Activated naive CD8-positive, alpha-beta T cell treated with anti-CD3 and anti-CD28 coated beads for 36 hours (primary cell): Measurements from ENCODE around the gene NDUFA6. TPM values are rescaled to one million over a fixed set of nuclear protein-coding genes. Genes with fewer than 3 reads are reported as not detected.
A peak's percentile ranks its signal among the peaks of the same experiment; 100 is the strongest.
"Not testable (repeated sequence)": the region's sequence is repeated elsewhere in the genome, so short reads cannot be mapped to it uniquely, and the experiment has no call there.

Experiments
- DNase-seq: peaks from one replicate; pipeline ENCODE4 v3.0.0; 2021
- H3K27ac Mint-ChIP-seq: one replicate; pipeline ENCODE4 v1.8.0; 2022; ENCODE audit warnings: mild to moderate bottlenecking, moderate library complexity, mixed read lengths
- H3K27me3 Mint-ChIP-seq: one replicate; pipeline ENCODE4 v1.8.0; 2022; ENCODE audit warnings: mild to moderate bottlenecking, mixed read lengths
- H3K36me3 Mint-ChIP-seq: one replicate; pipeline ENCODE4 v1.8.0; 2021; ENCODE audit warnings: mild to moderate bottlenecking, mixed read lengths
- H3K4me1 Mint-ChIP-seq: one replicate; pipeline ENCODE4 v1.8.0; 2021; ENCODE audit warnings: mixed read lengths
- H3K4me3 Mint-ChIP-seq: one replicate; pipeline ENCODE4 v1.8.0; 2022; ENCODE audit warnings: mild to moderate bottlenecking, moderate library complexity, mixed read lengths
- H3K9me3 Mint-ChIP-seq: one replicate; pipeline ENCODE4 v1.8.0; 2022; ENCODE audit warnings: mixed read lengths
- total RNA-seq, 2 experiments: library from RNA; stranded (reverse); gene quantifications; one replicate each; pipeline ENCODE4 v1.2.3, GENCODE V29; 2021

NDUFA6 gene
- total RNA-seq, 2 experiments from 2014 or later, result 107 to 117 TPM

DNA sequence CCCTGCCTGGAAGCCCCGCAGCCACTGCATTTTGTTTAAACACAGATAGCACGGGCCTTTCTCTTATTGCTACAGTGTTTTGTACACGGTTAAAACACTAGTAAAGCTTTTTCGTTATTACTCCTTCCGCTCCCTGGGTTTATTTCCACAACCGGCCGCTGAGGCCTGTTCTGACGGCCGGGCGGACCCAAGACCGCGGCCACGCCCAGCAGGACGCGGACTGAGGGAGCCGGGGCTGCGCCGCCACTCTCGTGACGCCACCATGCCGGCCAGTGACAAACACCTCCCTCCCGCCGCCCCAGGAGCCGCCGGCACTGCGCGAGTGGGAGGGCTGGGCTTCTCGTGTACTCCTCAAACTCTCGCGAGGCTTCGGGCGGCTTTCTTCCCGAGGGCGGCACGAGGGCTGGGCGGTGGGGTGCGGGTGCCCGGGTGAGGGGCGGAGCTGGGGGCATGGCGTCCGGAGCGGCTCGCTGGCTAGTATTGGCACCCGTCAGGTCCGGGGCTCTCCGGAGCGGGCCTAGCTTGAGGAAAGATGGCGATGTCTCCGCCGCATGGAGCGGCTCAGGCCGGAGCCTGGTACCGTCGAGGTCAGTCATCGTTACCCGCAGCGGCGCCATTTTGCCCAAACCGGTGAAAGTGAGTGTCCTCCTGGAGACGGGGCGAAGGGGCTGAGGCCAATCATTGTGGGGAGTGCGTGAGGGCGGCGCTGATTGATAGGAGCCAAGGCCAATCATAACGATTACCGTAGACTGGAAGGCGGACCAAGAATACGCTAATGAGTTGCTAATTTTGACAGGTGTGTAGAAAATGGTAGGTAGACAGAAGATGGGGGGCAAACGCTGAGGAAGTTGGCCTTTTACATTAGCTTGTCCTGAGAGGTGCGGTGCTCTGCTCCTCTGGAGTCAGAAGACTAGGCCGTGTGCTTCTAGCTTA, 11.0 kb downstream of the NDUFA6 start, which contains the start of gene SMDT1:
SMDT1 (plus strand) TSS at position 382 of the 933 bp plus-strand sequence; CDS start at position 451, 69 bp downstream.
- peaks cover 23% of the 10 kb centered on the region for H3K4me1 Mint-ChIP-seq
- H3K27ac Mint-ChIP-seq, result peak within 1 kb of the TSS; percentile 96
- no peaks in the 10 kb centered on the region for H3K9me3 Mint-ChIP-seq

GRCh38 chr22:42078469-42079318, 11.9 kb downstream of the NDUFA6 start:
- no peak for DNase-seq
- peak overlapping the region; percentile 97 for H3K4me3 Mint-ChIP-seq
- no peaks in the 10 kb centered on the region for H3K9me3 Mint-ChIP-seq
- peak overlapping the region; percentile 96 for H3K27ac Mint-ChIP-seq
- H3K27me3 Mint-ChIP-seq, result no peaks in the 10 kb centered on the region
- peaks cover 16% of the 10 kb centered on the region for H3K36me3 Mint-ChIP-seq
- H3K4me1 Mint-ChIP-seq, result peaks cover 24% of the 10 kb centered on the region

More for the DNA sequence above, 11.0 kb downstream of the NDUFA6 start, which contains the start of gene SMDT1:
- Mint-ChIP-seq H3K27me3 (no peaks in the 10 kb centered on the region), H3K36me3 (peaks cover 21% of the 10 kb centered on the region), H3K4me3 (peak within 1 kb of the TSS; percentile 97)
- DNase-seq, result peak; percentile 98

DNA sequence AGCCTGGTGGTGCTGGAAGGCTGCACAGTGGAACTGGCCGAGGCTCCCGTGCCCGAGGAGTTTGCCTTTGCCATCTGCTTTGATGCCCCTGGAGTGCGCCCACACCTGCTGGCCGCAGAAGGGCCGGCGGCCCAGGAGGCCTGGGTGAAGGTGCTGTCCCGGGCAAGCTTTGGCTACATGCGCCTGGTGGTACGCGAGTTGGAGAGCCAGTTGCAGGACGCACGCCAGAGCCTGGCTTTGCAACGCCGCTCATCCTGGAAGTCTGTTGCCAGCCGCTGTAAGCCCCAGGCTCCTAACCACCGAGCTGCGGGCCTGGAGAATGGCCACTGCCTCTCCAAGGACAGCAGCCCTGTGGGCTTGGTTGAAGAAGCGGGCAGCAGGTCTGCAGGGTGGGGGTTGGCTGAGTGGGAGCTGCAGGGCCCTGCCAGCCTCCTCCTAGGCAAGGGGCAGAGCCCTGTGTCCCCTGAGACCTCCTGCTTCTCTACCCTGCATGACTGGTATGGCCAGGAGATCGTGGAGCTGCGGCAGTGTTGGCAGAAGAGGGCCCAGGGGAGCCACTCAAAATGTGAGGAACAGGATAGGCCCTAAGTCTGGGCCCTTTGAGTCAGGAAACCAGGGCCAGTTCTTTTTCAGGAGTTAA, 13.0 kb downstream of the NDUFA6 start:
- Mint-ChIP-seq H3K27ac (no peak overlapping the region), H3K27me3 (no peaks in the 10 kb centered on the region), H3K9me3 (no peaks in the 10 kb centered on the region), H3K4me1 (peaks cover 25% of the 10 kb centered on the region), H3K4me3 (no peak overlapping the region), H3K36me3 (peaks cover 12% of the 10 kb centered on the region)
- no peak for DNase-seq

GRCh38 chr22:42076764-42077485, 13.6 kb downstream of the NDUFA6 start:
- Mint-ChIP-seq H3K4me3 (no peak overlapping the region), H3K36me3 (peaks cover 7% of the 10 kb centered on the region), H3K27ac (no peak overlapping the region), H3K4me1 (peaks cover 24% of the 10 kb centered on the region), H3K27me3 (no peaks in the 10 kb centered on the region), H3K9me3 (no peaks in the 10 kb centered on the region)
- DNase-seq, result no peak

DNA sequence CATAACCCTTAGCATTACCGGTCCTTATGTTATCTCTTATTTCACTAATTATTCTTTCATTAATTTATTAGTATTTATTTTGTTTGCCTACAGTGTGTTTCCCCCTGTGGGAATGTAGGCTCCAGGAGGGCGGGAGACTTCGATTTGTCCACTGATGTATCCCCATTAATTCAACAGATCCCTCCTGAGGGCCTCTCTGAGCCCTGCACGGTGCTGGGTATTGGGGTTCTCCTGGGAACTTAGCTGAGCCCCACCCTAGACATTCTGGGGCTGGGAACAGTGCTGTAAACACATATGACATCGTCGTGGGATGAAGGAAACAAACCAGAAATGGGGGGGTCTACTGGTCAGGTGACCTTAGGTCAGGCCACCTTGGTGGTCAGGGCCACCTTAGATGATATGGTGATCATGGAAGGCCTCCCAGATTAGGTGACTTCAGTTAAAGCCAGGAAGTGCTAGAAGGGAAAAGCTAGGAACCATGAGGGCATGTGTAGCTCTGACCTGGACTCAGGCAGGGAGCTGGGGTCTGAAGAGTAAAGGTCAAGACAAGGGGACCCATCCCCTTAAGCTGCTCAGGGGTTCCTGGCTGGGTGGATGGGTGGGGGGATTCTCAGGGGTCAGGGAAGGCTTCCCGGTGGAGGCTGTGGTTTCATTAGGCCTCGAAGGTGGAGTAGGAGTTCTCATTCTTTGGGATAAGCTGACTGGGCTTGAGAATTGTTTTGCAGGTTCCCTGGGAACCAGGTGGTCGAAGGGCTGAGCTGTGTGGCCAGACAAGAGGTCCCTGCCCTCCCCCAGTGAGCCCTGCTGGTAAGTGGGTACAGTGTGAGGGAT, 15.5 kb downstream of the NDUFA6 start:
- Mint-ChIP-seq H3K4me3 (peak overlapping the region; percentile 67), H3K4me1 (peaks cover 28% of the 10 kb centered on the region), H3K27ac (no peak overlapping the region), H3K27me3 (no peaks in the 10 kb centered on the region), H3K36me3 (peaks cover 2% of the 10 kb centered on the region), H3K9me3 (no peaks in the 10 kb centered on the region)
- no peak for DNase-seq

- H3K27ac Mint-ChIP-seq, result no peak within 1 kb of the TSS
- peaks cover 32% of the 10 kb centered on the region for H3K4me1 Mint-ChIP-seq
- H3K27me3 Mint-ChIP-seq, result no peaks in the 10 kb centered on the region
- H3K36me3 Mint-ChIP-seq, result peaks cover 2% of the 10 kb centered on the region
- H3K4me3 Mint-ChIP-seq, result peak within 1 kb of the TSS; percentile 67
- no peaks in the 10 kb centered on the region for H3K9me3 Mint-ChIP-seq
- peak; percentile 61 for DNase-seq
These were observed 16.3 kb downstream of the NDUFA6 start, which contains the start of gene PHETA2 for GRCh38 chr22:42074132-42074811. Gene PHETA2, plus strand, starts transcription at chr22:42074248. Its CDS starts 3,046 bp downstream, at chr22:42077294.

GRCh38 chr22:42073621-42074041, 16.9 kb downstream of the NDUFA6 start:
- no peak for DNase-seq
- Mint-ChIP-seq H3K4me1 (peaks cover 30% of the 10 kb centered on the region), H3K27ac (no peak overlapping the region), H3K27me3 (no peaks in the 10 kb centered on the region), H3K9me3 (no peaks in the 10 kb centered on the region), H3K4me3 (peak overlapping the region; percentile 61), H3K36me3 (peaks cover 2% of the 10 kb centered on the region)

- Mint-ChIP-seq H3K4me3 (no peak overlapping the region), H3K27me3 (no peaks in the 10 kb centered on the region), H3K27ac (no peak overlapping the region), H3K4me1 (peaks cover 30% of the 10 kb centered on the region), H3K36me3 (peaks cover 2% of the 10 kb centered on the region), H3K9me3 (no peaks in the 10 kb centered on the region)
- DNase-seq, result no peak
These were observed 17.8 kb downstream of the NDUFA6 start for GRCh38 chr22:42072606-42073330.

DNA sequence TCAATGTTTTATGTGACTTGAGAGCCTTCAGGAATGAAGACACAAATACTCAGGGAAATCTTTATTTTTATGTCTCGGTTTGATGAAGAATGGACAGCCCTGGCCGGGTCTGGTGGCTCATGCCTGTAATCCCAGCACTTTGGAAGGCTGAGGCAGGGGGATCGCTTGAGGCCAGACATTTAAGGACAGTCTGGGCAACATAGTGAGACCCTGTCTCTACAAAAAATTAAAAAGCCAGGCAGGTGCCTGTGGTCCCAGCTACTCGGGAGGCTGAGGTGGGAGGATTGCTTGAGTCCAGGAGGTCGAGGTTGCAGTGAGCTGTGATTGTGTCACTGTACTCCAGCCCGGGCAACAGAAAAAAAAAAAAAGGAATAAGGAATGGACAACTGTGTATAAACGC, 19.1 kb downstream of the NDUFA6 start:
- H3K4me1 Mint-ChIP-seq, result peaks cover 30% of the 10 kb centered on the region
- DNase-seq, H3K9me3 Mint-ChIP-seq, H3K27ac Mint-ChIP-seq, H3K27me3 Mint-ChIP-seq, H3K36me3 Mint-ChIP-seq: not testable (repeated sequence)
- peak overlapping the region; percentile 84 for H3K4me3 Mint-ChIP-seq

DNA sequence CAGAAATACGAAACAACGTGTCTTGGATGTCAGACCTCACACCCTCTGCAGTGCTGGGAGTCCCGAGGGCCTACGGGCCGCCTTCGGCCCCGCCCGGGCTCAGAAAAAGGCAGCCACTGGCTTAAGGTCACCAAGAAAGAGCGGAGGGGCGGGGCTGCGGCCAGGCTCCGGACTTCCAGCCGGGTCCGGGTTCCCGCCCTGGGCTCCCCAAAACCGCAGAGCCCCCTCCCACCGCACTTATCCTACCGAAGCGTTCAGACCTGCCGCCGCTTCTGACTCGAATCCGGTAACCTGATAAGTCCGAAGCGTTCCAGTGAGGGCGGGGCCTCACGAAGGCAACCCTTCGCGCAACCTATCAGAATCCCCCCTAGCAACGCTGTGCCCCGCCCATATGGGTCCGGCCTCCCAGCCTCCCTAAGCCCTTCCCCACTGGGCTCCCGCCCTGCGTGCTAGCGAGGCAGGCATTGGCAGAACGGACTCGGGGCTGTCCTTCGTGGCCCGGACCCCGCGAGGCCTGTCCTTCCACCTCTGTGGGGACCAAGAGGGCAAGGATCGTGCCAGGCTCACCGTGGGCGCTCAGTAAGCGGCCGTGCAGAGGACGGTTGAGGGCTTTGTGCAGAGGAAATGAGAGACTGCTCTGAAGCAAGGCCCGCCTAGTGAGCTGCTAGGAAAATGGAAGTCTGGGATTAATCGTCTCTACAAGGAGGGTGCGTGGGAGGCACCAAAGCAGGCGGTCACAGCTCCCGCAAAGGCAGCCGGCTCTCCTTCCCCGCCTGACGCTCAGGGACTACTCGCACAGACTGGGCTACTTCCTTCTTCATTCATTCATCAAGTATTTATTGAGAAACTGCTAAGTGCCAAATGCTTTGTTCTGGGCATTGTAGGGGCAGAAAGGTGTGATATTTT, 19.8 kb downstream of the NDUFA6 start, which contains the start of gene NAGA:
NAGA (minus strand) TSS at position 296 of the 906 bp plus-strand sequence. CDS start 515 bp downstream, outside the sequence.
- no peaks in the 10 kb centered on the region for H3K9me3 Mint-ChIP-seq
- H3K4me1 Mint-ChIP-seq, result peaks cover 30% of the 10 kb centered on the region
- no peaks in the 10 kb centered on the region for H3K27me3 Mint-ChIP-seq
- H3K27ac Mint-ChIP-seq, result peak within 1 kb of the TSS; percentile 89
- DNase-seq, result peak; percentile 92
- peak within 1 kb of the TSS; percentile 84 for H3K4me3 Mint-ChIP-seq
- H3K36me3 Mint-ChIP-seq, result peaks cover 2% of the 10 kb centered on the region

- peaks cover 29% of the 10 kb centered on the region for H3K4me1 Mint-ChIP-seq
- H3K27me3 Mint-ChIP-seq, result no peaks in the 10 kb centered on the region
- peak; percentile 22 for DNase-seq
- no peaks in the 10 kb centered on the region for H3K9me3 Mint-ChIP-seq
- H3K27ac Mint-ChIP-seq, result peak overlapping the region; percentile 89
- H3K36me3 Mint-ChIP-seq, result peaks cover 2% of the 10 kb centered on the region
- H3K4me3 Mint-ChIP-seq, result peak overlapping the region; percentile 84
These were observed 20.6 kb downstream of the NDUFA6 start for GRCh38 chr22:42069801-42070516.
